ENCODE results near the gene GAPDH. TPM values are rescaled to one million over a fixed set of nuclear protein-coding genes. Genes with fewer than 3 reads are reported as not detected.

Gene GAPDH
- total and polyA plus RNA-seq, 10 of the 15 experiments (the other 5 are each of a cell fraction or from before 2014, with no cell fraction given): 5,606 to 14,240 (median 9,400) TPM

GRCh38 chr12:6492838-6493496, 41.4 kb upstream of the GAPDH start, which contains the start of gene MRPL51 (continued):
- TF ChIP-seq USF2 (IDR thresholded peaks at IDR 0.05; ENCODE audit: borderline replicate concordance, low read depth, low read length): no peak
- TF ChIP-seq MXI1 (IDR thresholded peaks at IDR 0.05; ENCODE audit: low read depth, low read length): peak; percentile 56; the same call in 1 of the 2 replicates
- no peak for TF ChIP-seq CHD1 (IDR thresholded peaks at IDR 0.05; ENCODE audit: low read depth, low read length)
- peak; percentile 87 for TF ChIP-seq POLR2A (IDR thresholded peaks at IDR 0.05; ENCODE audit: low read depth, low read length)
- TF ChIP-seq ESRRA (IDR thresholded peaks at IDR 0.05; ENCODE audit: low read length): no peak
- TF ChIP-seq BCLAF1 (IDR thresholded peaks at IDR 0.05): no peak
- TF ChIP-seq RB1 (IDR thresholded peaks at IDR 0.05; ENCODE audit: borderline replicate concordance): peak; percentile 10; the same call in 1 of the 2 replicates
- TF ChIP-seq ZBTB33 (IDR thresholded peaks at IDR 0.05): no peak
- no peak for TF ChIP-seq KLF5 (IDR thresholded peaks at IDR 0.05; ENCODE audit: partially characterized antibody)
- no peak for TF ChIP-seq MEF2A (IDR thresholded peaks at IDR 0.05; ENCODE audit: insufficient read depth, low read depth, low read length)
- no peak for TF ChIP-seq NFYB (IDR thresholded peaks at IDR 0.05; ENCODE audit: insufficient read depth, low read depth, low read length)
- TF ChIP-seq FOXM1 (IDR thresholded peaks at IDR 0.05; ENCODE audit: low read depth, low read length): 0 out of 2 replicates have a peak, but pooled peaks have one; percentile 38
- TF ChIP-seq CREM (IDR thresholded peaks at IDR 0.05; ENCODE audit: low read depth): peak; percentile 81
- no peak; the same call in 1 of the 3 replicates for TF ChIP-seq POU2F2 (IDR thresholded peaks at IDR 0.05; ENCODE audit: borderline replicate concordance, low read depth, low read length)
- TF ChIP-seq, protein P1, sequence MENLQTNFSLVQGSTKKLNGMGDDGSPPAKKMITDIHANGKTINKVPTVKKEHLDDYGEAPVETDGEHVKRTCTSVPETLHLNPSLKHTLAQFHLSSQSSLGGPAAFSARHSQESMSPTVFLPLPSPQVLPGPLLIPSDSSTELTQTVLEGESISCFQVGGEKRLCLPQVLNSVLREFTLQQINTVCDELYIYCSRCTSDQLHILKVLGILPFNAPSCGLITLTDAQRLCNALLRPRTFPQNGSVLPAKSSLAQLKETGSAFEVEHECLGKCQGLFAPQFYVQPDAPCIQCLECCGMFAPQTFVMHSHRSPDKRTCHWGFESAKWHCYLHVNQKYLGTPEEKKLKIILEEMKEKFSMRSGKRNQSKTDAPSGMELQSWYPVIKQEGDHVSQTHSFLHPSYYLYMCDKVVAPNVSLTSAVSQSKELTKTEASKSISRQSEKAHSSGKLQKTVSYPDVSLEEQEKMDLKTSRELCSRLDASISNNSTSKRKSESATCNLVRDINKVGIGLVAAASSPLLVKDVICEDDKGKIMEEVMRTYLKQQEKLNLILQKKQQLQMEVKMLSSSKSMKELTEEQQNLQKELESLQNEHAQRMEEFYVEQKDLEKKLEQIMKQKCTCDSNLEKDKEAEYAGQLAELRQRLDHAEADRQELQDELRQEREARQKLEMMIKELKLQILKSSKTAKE (IDR thresholded peaks at IDR 0.05; ENCODE audit: low read depth, poor library complexity, severe bottlenecking): no peak
- no peak for TF ChIP-seq SIX5 (IDR thresholded peaks at IDR 0.05; ENCODE audit: low read depth, low read length, severe bottlenecking)
- TF ChIP-seq, protein P2, sequence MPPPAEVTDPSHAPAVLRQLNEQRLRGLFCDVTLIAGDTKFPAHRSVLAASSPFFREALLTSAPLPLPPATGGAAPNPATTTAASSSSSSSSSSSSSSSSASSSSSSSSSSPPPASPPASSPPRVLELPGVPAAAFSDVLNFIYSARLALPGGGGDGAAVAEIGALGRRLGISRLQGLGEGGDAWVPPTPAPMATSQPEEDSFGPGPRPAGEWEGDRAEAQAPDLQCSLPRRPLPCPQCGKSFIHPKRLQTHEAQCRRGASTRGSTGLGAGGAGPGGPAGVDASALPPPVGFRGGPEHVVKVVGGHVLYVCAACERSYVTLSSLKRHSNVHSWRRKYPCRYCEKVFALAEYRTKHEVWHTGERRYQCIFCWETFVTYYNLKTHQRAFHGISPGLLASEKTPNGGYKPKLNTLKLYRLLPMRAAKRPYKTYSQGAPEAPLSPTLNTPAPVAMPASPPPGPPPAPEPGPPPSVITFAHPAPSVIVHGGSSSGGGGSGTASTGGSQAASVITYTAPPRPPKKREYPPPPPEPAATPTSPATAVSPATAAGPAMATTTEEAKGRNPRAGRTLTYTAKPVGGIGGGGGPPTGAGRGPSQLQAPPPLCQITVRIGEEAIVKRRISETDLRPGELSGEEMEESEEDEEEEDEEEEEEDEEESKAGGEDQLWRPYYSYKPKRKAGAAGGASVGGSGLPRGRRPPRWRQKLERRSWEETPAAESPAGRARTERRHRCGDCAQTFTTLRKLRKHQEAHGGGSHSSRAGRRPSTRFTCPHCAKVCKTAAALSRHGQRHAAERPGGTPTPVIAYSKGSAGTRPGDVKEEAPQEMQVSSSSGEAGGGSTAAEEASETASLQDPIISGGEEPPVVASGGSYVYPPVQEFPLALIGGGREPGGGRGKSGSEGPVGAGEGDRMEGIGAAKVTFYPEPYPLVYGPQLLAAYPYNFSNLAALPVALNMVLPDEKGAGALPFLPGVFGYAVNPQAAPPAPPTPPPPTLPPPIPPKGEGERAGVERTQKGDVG (CRISPR knock-in tag; IDR thresholded peaks at IDR 0.05): no peak
